ENCODE measurements around the gene NAA60.
"Not testable (repeated sequence)": the region's sequence is repeated elsewhere in the genome, so short reads cannot be mapped to it uniquely, and the experiment has no call there.

Gene NAA60

GRCh38 chr16:3484318-3485096 lies 41.0 kb downstream of the NAA60 start:
- no peak for DNase-seq (ENCODE audit: low spot score)

DNA sequence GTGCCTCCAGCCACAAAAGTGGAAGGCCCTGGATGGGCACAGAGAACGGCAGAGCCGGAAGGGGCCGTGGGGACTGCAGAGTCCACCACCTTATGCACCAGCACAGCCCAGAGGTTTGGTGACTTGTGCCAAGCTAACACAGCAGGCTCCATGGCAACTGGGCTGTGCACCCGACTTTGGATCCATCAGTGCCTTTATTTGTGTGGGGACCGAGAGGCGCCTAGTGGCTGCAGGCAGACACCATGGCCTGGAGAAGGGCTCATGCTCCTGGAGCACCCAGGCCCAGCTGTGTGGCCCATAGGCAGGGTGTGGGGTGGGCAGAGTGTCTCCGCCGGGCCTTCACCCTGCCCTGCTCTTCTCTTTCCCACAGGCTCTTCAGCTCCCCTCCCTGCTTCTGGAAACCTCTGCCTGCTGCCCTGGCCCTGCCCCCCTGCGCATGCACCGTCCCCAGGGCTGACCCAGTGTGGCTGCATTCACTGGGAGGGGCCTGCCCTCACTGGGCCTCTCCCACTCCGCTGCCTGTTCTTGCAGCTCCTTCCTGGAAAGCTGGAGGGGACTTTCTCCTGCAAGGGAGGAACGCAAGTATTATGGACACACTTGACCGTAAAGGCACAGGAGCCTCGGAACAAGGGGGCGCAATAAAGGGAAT lies 41.7 kb downstream of the NAA60 start:
- DNase-seq (ENCODE audit: low spot score): no peak

GRCh38 chr16:3485821-3486505 lies 42.5 kb downstream of the NAA60 start:
- DNase-seq (ENCODE audit: low spot score): no peak

DNA sequence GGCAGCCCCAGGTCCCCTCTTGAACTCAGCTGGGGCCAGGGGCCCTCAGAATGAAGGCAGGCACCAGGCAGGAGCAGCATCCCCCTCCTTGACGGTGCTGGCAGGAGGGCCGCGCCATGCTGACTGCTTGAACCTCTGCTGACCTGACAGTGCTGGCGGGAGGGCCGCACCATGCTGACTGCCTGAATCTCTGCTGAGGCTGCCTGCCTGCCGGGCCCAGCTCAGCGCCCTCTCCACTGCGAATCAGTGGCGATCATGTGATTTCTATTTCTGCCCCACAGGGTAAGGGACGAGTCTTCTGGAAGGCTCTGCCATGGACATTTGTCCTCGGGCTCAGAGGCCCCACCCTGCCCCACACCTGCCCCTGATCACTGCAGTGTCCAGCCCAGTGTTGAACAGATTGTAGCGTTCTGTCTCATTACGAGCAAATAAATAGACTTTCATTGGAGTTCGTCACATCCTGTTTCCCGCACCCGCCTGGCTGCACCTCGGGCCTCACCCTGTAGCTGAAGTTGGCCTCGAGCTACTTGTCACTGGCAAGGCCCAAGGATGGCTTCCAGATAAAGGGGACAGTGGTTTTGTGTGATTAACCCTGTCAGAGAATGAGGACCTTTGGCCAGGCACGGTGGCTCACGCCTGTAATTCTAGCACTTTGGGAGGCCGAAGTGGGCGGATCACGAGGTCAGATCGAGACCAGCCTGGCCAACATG lies 43.2 kb downstream of the NAA60 start:
- DNase-seq (ENCODE audit: low spot score): no peak

GRCh38 chr16:3487521-3488410 lies 44.3 kb downstream of the NAA60 start:
- DNase-seq (ENCODE audit: low spot score): no peak

DNA sequence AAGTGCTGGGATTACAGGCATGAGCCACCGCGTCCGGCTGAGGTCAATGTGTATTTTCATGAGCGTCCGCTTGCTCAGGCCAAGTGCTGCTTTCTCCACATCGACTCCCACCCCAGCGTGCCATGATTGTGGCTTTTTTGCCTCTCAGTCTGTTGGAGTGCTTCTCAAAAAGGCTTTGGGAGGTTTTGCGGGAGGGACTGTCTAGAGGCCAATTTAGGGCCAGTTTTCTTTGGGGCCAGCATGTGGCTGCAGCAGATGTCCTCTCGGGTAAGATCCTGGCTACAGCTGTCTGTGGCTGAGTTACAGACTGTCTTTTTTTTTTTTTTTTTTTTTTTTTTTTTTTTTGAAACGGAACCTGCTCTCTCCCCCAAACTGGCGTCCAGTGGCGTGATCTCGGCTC lies 45.3 kb downstream of the NAA60 start:
- no peak for DNase-seq (ENCODE audit: low spot score)

DNA sequence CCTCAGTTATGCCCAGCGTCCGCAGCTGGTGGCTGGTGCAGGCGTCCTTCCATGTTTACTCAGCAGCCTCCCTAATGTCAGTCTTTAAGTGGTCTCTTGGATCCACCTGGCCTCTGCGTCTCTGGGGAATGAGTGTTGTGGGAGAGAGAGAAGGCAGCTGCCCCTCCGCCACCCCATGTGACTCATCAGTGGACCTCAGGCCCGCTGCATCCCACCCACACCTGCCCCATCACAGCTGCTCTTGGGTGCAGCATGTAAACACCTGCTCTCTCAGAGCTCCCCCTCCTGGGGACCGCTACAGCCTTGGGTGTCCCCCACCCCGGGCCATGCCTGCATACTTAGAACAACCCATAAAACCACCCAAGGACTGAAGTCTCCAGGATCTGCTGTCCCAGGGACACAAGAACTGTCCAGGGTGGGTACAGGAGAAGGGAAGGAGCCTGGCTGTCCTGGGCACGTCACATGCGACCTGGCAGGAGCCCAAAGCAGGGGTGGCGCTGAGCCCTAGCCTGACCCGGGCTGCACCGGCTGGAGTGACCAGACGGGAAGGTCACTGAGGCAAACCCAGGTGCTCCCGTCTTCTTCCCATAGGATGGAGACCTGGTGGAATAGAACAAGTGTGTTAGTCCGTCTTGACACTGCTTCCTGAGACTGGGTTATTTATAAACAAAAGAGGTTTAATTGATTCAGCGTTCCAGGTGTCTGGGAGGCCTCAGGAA lies 47.6 kb downstream of the NAA60 start:
- DNase-seq (ENCODE audit: low spot score): no peak

DNA sequence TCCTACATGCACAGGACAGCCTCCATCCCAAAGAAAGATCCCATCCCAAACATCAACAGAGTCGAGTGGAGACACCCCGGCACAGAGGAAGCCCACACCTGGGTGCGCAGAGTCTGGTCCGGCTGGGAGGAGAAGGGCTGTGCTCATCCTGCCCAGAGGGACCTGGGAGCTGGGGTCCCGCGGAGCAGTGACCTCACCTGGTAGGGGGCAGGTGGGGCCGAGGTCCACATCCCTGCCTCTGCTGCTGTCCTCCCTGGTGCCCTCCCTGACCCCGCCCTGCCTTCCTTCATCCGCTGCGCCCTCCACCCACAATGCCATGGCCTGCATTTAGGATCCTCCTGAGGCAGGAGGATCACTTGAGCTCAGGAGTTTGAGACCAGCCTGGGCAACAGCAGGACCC lies 48.9 kb downstream of the NAA60 start:
- DNase-seq (ENCODE audit: low spot score): no peak

DNA sequence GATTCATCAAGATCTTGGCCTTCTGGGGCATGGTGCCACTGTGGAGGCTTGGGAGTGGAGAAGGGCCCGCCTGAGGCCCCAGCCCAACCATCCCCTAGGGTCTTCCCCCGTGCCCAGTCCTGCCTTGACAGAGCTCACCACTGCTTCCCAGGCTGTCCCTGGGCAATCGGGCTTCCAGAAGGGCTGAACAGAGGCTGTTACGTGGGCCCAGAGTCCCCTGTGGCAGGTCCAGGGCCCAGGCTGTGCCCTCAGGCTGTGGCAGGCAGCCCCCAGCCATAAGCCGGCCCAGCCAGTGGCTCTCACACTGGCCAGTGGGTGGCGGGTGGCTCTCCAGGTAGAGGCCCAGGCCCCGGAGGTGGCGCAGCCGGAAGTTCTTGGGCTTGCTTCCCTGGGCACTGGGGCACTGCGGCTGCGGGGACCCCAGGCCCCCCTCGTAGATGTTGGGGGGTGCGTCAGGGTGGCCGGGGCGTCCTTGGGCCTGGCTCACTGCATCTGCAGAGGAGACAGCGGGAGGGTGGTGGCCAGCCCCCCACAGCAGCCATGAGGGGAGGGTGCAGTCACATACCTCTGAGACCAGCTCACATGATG lies 51.0 kb downstream of the NAA60 start:
- no peak for DNase-seq (ENCODE audit: low spot score)

- DNase-seq (ENCODE audit: low spot score): no peak
These were observed 51.7 kb downstream of the NAA60 start, which contains the start of gene C16orf90 for GRCh38 chr16:3495176-3495575. Gene C16orf90 (minus strand): TSS chr16:3495489. CDS start chr16:3495421, 68 bp downstream.

- DNase-seq (ENCODE audit: low spot score): no peak
These were observed 52.9 kb downstream of the NAA60 start for GRCh38 chr16:3496386-3496785.

DNA sequence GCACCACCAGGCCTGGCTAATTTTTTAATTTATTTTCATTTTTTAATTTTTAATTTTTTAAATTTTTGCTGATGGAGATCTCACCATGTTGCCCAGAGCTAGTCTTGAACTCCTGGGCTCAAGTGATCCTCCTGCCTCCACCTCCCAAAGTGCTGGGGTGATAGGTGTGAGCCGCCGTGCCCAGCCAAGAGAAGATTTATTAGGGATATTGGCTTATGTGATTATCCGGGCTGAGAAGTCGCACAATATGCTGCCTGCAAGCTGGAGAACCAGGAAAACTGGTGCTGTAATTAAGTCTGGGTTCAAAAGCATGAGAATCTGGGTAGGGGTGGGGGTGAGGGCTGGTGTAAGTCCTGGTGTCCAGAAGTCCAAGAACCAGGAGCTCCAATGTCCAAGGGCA lies 54.3 kb downstream of the NAA60 start:
- no peak for DNase-seq (ENCODE audit: low spot score)

- no peak for DNase-seq (ENCODE audit: low spot score)
These were observed 55.5 kb downstream of the NAA60 start for GRCh38 chr16:3498988-3499387.

DNA sequence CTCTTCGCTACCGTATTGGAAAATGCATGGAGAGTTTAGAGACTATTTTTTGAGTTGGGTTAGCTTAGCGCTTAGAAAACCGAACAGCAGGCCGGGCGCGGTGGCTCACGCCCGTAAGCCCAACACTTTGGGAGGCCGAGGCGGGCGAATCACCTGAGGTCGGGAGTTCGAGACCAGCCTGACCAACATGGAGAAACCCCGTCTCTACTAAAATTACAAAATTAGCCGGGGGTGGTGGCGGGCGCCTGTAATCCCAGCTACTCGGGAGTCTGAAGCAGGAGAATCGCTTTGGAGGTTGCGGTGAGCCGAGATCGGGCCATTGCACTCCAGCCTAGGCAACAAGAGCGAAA lies 57.9 kb downstream of the NAA60 start:
- DNase-seq (ENCODE audit: low spot score): not testable (repeated sequence)

- DNase-seq (ENCODE audit: low spot score): no peak
These were observed 58.4 kb downstream of the NAA60 start for GRCh38 chr16:3501783-3502400.

GRCh38 chr16:3503523-3503922 lies 60.0 kb downstream of the NAA60 start:
- DNase-seq (ENCODE audit: low spot score): peak; percentile 78

GRCh38 chr16:3508736-3509135 lies 65.3 kb downstream of the NAA60 start:
- DNase-seq (ENCODE audit: low spot score): no peak

DNA sequence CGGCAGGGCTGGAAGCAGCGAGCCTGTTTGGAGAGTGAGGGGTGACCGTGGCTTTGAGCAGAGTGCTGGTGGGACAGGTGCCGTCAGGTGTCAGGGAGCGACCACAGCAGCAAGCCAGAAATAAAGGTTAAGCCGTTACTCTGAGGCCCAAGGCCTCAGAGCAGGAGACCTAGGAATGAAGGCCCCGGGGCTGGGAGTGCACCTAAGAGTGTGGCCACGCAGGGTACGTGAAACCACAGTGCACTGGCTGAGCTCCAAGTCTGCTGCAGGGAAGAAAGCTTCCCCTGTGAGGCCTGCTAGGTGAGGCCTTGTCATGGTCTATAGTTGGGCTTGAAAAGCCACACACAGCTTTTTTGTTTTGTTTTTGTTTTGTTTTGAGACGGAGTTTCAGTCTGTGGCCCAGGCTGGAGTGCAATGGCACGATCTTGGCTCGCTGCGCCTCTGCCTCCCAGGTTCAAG lies 66.0 kb downstream of the NAA60 start:
- DNase-seq (ENCODE audit: low spot score): peak; percentile 85

- DNase-seq (ENCODE audit: low spot score): no peak
These were observed 66.9 kb downstream of the NAA60 start for GRCh38 chr16:3510416-3510815.

Measured in CD4-positive, alpha-beta T cell treated with Interleukin-6 at 100 ng/mL for 8 hours (primary cell).